ENCODE data around the gene RPTOR.

- TF ChIP-seq, protein P1, sequence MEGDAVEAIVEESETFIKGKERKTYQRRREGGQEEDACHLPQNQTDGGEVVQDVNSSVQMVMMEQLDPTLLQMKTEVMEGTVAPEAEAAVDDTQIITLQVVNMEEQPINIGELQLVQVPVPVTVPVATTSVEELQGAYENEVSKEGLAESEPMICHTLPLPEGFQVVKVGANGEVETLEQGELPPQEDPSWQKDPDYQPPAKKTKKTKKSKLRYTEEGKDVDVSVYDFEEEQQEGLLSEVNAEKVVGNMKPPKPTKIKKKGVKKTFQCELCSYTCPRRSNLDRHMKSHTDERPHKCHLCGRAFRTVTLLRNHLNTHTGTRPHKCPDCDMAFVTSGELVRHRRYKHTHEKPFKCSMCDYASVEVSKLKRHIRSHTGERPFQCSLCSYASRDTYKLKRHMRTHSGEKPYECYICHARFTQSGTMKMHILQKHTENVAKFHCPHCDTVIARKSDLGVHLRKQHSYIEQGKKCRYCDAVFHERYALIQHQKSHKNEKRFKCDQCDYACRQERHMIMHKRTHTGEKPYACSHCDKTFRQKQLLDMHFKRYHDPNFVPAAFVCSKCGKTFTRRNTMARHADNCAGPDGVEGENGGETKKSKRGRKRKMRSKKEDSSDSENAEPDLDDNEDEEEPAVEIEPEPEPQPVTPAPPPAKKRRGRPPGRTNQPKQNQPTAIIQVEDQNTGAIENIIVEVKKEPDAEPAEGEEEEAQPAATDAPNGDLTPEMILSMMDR (IDR thresholded peaks at IDR 0.05) = no peak
- TF ChIP-seq RAD21 (IDR thresholded peaks at IDR 0.05; ENCODE audit: low read length) (no peak), SMC3 (IDR thresholded peaks at IDR 0.05; ENCODE audit: low read depth, low read length) (no peak), SIN3A (IDR thresholded peaks at IDR 0.05; ENCODE audit: borderline replicate concordance, low read depth, low read length) (no peak), GABPA (IDR thresholded peaks at IDR 0.05; ENCODE audit: low read depth) (no peak), NFIC (IDR thresholded peaks at IDR 0.05; ENCODE audit: borderline replicate concordance) (no peak), EP300 (IDR thresholded peaks at IDR 0.05; ENCODE audit: borderline replicate concordance in 1 of 2, low read depth in 1 of 2, low read length in 1 of 2) (no peak), FOXJ3 (CRISPR knock-in tag; IDR thresholded peaks at IDR 0.05) (no peak), POLR2AphosphoS5 (IDR thresholded peaks at IDR 0.05; ENCODE audit: low read depth, low read length) (no peak)
- TF ChIP-seq, protein P2, sequence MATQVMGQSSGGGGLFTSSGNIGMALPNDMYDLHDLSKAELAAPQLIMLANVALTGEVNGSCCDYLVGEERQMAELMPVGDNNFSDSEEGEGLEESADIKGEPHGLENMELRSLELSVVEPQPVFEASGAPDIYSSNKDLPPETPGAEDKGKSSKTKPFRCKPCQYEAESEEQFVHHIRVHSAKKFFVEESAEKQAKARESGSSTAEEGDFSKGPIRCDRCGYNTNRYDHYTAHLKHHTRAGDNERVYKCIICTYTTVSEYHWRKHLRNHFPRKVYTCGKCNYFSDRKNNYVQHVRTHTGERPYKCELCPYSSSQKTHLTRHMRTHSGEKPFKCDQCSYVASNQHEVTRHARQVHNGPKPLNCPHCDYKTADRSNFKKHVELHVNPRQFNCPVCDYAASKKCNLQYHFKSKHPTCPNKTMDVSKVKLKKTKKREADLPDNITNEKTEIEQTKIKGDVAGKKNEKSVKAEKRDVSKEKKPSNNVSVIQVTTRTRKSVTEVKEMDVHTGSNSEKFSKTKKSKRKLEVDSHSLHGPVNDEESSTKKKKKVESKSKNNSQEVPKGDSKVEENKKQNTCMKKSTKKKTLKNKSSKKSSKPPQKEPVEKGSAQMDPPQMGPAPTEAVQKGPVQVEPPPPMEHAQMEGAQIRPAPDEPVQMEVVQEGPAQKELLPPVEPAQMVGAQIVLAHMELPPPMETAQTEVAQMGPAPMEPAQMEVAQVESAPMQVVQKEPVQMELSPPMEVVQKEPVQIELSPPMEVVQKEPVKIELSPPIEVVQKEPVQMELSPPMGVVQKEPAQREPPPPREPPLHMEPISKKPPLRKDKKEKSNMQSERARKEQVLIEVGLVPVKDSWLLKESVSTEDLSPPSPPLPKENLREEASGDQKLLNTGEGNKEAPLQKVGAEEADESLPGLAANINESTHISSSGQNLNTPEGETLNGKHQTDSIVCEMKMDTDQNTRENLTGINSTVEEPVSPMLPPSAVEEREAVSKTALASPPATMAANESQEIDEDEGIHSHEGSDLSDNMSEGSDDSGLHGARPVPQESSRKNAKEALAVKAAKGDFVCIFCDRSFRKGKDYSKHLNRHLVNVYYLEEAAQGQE (IDR thresholded peaks at IDR 0.05; ENCODE audit: low read depth, low read length) = no peak
- TF ChIP-seq, protein P3, sequence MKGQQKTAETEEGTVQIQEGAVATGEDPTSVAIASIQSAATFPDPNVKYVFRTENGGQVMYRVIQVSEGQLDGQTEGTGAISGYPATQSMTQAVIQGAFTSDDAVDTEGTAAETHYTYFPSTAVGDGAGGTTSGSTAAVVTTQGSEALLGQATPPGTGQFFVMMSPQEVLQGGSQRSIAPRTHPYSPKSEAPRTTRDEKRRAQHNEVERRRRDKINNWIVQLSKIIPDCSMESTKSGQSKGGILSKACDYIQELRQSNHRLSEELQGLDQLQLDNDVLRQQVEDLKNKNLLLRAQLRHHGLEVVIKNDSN (IDR thresholded peaks at IDR 0.05; ENCODE audit: borderline replicate concordance, low read depth) = no peak
Measured at GRCh38 chr17:80999536-81000333, 455.1 kb downstream of the RPTOR start.
